HG02970 (cell line): Measurements from ENCODE around the gene ZNF48.
A peak's percentile ranks its signal among the peaks of the same experiment; 100 is the strongest.

Experiments
- ATAC-seq: cut with Tn5 transposase; IDR thresholded peaks from one replicate; pipeline ENCODE4 v1.9.1; 2021; ENCODE audit warnings: mild to moderate bottlenecking, moderate library complexity, moderate number of reproducible peaks; ENCODE audit not compliant: unreplicated experiment, low FRiP score

ZNF48 gene

DNA sequence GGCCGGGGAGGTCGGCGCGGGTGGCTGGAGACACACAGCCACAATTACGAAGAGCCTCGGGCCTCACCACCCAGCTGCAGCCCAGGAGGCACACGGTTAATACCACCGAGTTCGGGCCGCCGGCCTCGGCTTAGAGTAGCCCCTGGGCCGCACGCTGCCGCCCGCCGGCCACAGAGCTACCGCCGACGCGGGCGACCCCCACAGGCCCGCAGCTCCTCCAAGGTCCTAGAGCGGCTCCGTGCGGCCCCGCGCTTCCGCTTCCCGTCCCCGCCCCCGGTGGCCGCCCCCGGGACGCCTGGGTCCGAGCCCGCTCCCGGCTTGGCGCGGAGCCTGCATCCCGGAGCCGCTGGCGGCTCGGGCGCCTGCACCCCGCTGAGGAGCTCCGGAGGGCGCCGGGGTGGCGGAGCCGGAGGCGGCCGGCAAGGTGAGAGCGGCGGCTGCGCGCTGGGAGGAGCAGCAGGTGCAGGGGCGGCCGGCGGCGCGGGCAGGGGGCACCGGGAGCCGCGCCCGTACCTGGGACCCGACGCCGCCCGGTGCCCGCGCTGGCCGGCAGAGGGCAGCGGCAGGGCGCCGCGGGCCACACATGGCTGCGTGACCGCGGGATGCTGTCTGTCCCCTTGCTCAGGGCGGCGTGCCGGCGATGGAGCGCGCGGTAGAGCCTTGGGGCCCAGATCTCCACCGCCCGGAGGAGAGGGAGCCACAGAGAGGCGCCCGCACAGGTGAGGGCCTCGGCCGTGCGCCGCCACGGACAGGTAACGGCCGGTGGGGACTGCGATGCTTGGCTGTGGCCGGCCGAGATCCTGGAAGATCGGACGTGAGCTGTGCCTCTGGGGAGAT is at the start of gene ZNF48:
TSS of gene ZNF48 (plus strand) at position 266 of the 837 bp plus-strand sequence. CDS start at position 641, 375 bp downstream.
- peak; percentile 53 for ATAC-seq

GRCh38 chr16:30346286-30346685 is 48.9 kb upstream of the ZNF48 start:
- ATAC-seq, result no peak

- no peak for ATAC-seq
Observed at GRCh38 chr16:30348113-30348512, 47.1 kb upstream of the ZNF48 start.

DNA sequence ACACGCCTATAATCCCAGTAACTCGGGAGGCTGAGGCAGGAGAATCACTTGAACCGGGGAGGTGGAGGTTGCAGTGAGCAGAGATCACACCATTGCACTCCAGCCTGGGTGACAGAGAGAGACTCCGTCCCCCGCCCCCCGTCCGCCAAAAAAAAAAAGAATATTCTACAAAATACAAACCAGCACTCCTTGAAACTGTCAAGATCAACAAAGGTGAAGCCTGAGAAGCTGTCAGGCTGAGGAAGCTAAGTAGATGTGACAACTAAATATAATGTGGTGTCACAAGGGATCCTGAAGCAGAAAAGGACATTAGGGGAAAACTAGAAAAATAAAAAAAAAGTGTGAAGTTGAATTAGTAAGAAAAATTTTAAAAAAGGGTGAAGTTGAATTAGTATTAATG is 46.3 kb upstream of the ZNF48 start:
- ATAC-seq, result no peak

DNA sequence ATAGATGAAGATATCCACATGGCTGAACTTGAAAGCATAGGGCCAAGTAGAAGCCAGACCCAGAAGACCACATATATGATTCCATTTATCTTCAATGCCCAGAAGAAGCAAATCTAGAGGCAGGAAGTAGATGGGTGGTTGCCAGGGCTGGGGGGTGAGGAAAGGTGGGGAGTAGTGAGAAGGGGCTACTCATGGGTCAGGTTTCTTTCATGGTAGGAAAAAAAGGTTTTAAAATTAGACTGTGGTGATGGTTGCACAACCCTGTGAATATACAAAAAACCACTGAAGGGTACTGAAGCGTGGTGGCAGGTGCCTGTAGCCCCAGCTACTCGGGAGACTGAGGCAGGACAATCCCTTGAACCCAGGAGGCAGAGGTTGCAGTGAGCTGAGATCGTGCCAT is 45.5 kb upstream of the ZNF48 start:
- ATAC-seq, result no peak

DNA sequence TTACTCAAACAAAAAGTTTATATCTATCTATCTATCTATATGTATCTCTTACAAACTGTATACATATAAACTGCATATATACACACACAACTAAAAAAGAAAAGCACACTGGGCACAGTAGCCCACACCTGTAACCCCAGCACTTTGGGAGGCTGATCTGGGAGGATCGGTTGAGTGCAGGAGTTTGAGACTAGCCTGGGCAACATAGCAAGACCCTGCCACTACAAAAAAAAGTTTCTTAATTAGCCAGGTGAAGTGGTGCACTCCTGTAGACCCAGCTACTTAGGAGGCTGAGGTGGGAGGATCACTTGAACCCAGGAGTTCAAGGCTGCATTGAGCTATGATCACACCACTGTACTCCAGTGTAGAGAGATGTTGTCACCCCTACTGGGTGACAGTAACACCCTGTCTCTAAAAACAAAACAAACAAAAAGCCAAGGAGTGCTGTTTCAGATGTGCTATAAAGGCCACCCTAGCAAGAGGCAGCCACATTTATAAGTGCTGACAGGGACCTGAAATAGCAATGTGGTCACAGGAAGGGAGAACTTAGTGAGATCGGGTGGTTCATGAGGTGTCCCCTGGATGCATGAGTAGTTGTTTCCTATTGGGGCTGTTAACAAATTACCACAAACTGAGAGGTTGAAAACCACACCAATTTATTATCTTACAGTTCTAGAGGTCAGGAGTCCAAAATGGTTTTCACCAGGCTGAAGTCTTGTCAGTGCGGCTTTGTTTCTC is 44.9 kb upstream of the ZNF48 start:
- ATAC-seq, result no peak

- no peak for ATAC-seq
Observed at GRCh38 chr16:30351001-30351441, 44.2 kb upstream of the ZNF48 start.

GRCh38 chr16:30351586-30352419 is 43.4 kb upstream of the ZNF48 start:
- no peak for ATAC-seq

- no peak for ATAC-seq
Observed at GRCh38 chr16:30352488-30353401, 42.5 kb upstream of the ZNF48 start.

GRCh38 chr16:30353438-30354129 is 41.6 kb upstream of the ZNF48 start:
- no peak for ATAC-seq

DNA sequence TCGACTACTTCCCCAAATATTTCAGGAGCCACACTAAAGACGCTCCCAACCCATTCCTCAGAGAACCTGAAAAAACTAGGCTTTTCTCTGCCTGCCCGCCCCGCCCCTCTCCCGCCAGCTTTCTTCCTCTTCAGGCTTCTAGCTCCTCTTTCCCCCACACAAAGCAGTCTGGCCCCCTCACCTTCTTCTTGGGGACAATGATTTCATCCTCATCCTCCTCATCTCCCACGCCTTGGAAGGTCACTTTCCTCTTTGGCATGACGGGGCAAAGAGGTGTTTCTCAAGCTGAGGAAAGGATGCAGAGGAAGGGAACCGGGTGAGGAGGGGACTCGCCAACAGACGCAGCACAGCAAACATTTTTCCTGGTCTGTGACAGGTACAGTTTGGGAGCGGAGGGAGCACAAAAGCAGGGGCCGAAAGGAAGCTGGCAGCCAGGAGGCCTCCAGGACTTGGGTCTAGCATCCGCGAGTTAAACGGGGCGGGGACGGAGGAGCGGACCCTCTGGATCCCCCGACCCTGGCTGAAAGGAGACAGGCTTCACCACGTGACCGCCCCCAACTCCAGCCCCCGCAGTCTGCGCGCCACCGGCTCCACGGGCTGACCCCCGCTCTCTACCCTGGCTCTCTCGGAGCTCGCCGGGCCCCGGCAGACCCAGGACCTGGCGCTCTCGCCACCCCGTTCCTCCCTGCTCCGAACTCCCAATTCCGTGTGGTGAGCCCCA is 40.6 kb upstream of the ZNF48 start:
- ATAC-seq, result peak; percentile 10

DNA sequence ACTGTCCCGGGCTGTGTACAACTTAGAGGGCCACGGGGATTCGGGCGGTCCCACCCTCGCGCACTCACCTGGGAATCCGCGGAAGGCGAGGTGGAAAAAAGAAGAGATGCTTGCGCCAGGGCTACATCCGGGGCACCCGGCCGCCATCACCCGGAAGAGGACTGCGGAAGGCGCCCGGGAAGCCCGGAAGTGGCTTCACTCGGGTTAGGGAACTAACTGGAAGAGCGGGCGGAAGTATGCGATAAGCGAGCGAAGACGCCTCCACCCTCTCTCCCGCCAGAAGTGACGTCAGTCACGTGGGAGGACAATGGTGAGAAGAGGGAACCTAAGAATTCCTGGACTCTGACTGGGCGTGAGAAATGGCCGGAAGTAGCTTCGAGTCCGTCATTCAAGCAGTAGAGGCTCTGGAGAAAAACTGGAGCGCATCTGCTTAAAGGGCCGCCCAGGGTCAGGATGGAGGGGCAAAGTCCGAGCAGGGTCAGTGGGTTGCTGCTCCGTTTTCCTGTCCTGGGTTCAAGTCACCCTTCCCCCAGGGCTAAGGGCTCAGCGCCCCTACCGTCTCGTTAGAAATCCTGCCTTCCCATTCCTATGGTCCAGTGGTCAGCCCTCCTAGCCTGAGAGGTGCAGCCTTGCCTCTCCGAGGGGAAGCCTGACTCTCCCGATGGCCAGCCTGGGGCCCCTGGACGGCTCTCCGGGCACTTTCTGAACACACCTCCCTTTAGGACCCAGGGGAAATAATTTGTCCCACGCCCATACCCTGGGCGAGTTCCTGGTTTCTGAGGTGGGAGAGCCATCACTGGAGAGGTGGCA is 39.9 kb upstream of the ZNF48 start, which contains the start of gene CD2BP2:
TSS of gene CD2BP2 (minus strand) at position 165 of the 810 bp plus-strand sequence. CDS start 627 bp downstream, outside the sequence.
- peak; percentile 63 for ATAC-seq

- ATAC-seq, result no peak
Observed at GRCh38 chr16:30355954-30356308, 39.3 kb upstream of the ZNF48 start.

DNA sequence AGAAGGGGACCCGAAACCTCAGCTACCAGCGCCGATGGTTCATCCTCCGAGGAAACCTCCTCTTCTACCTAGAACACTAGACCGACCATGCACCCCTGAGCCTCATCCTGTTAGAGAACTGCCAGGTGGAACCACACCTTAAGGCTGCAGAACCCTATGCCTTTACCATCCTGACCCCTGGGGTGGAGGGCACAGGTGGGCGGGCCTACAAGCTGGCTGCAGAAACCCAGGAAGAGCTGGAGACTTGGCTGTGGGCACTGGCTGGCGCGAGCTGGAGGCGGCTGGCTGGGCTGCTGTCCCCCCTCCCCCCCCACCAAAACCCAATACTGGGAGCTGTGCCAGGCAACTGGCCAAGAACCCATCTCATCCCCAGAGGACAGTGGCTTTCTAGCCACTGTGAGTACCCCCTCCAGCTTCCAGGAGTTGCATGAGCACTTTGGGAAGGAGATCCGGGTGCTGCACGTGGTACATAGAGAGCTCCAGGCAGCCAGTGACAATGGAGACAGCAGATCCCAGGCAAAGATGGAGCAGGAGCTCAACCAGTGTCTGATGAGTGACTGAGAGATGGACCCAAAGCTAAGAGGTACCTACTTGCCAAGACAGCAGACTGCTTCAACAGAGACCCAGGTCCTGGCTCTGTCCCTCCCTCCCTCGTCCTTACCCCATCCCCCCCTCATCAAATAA is 38.7 kb upstream of the ZNF48 start:
- ATAC-seq, result no peak

- ATAC-seq, result no peak
Observed at GRCh38 chr16:30357085-30357714, 38.0 kb upstream of the ZNF48 start.

- no peak for ATAC-seq
Observed at GRCh38 chr16:30357715-30358576, 37.3 kb upstream of the ZNF48 start.
